HepG2 (cell line): ENCODE results near the gene TLE1. TPM values are rescaled to one million over a fixed set of nuclear protein-coding genes. Genes with fewer than 3 reads are reported as not detected.

Source experiments
- ATF5 ChIP-seq: sonication (generic); formaldehyde crosslinking; IDR thresholded peaks from 2 replicates; pipeline ENCODE4 v1.4.0; 2020; ENCODE audit warnings: mild to moderate bottlenecking, low read depth, missing genetic modification reagents
- FUBP1 ChIP-seq: sonication (generic); formaldehyde crosslinking; IDR thresholded peaks from 2 replicates; pipeline ENCODE4 v1.5.1; 2020; ENCODE audit warnings: missing genetic modification reagents, mild to moderate bottlenecking, borderline replicate concordance
- HNF1A ChIP-seq, 2 experiments: sonication (generic) in 1 of 2; formaldehyde crosslinking in 1 of 2; IDR thresholded peaks; 2 replicates each; pipeline versions ENCODE4 v1.4.0 to v1.6.1; 2016 to 2020; ENCODE audit warnings: borderline replicate concordance in 1 of 2, low read depth in 1 of 2, mild to moderate bottlenecking in 1 of 2, missing genetic modification reagents in 1 of 2
- IRF2 ChIP-seq: IDR thresholded peaks from 2 replicates; pipeline ENCODE4 v1.6.1; 2018; ENCODE audit warnings: missing genetic modification reagents, missing compliant biosample characterization
- KAT7 ChIP-seq: IDR thresholded peaks from 2 replicates; pipeline ENCODE4 v1.6.1; 2018; ENCODE audit warnings: borderline replicate concordance, missing compliant biosample characterization
- MATR3 ChIP-seq: sonication (generic); formaldehyde crosslinking; IDR thresholded peaks from 2 replicates; pipeline ENCODE4 v1.4.0; 2020; ENCODE audit warnings: missing genetic modification reagents
- MAZ ChIP-seq, 2 experiments: sonication (generic) in 1 of 2; formaldehyde crosslinking in 1 of 2; IDR thresholded peaks; 2 replicates each; pipeline versions ENCODE4 v1.5.0 to v1.6.1; 2012 to 2020; ENCODE audit warnings: low read depth in 2 of 2, mild to moderate bottlenecking in 2 of 2, borderline replicate concordance in 1 of 2, improper control_type of control experiment in 1 of 2, low read length in 1 of 2, missing genetic modification reagents in 1 of 2, moderate library complexity in 1 of 2
- RARA ChIP-seq: IDR thresholded peaks from 2 replicates; pipeline ENCODE4 v1.6.1; 2016; ENCODE audit warnings: missing genetic modification reagents, missing compliant biosample characterization
- RELA ChIP-seq: sonication (generic); formaldehyde crosslinking; IDR thresholded peaks from 2 replicates; pipeline ENCODE4 v1.4.0; 2020; ENCODE audit warnings: missing genetic modification reagents
- SMARCC2 ChIP-seq: fragments of 450-650 bp; IDR thresholded peaks from 2 replicates; pipeline ENCODE4 v1.6.1; 2017; ENCODE audit warnings: antibody characterized with exemption, mild to moderate bottlenecking
- TIGD3 ChIP-seq: sonication (generic); formaldehyde crosslinking; IDR thresholded peaks from 2 replicates; pipeline ENCODE4 v1.5.1; 2020; ENCODE audit warnings: mild to moderate bottlenecking, missing genetic modification reagents, borderline replicate concordance
- YEATS2 ChIP-seq: sonication (generic); formaldehyde crosslinking; IDR thresholded peaks from 2 replicates; pipeline ENCODE4 v1.4.0; 2020; ENCODE audit warnings: missing genetic modification reagents, borderline replicate concordance
- ZNF17 ChIP-seq: sonication (generic); formaldehyde crosslinking; IDR thresholded peaks from 2 replicates; pipeline ENCODE4 v1.5.0; 2020; ENCODE audit warnings: mild to moderate bottlenecking, missing genetic modification reagents
- ZNF180 ChIP-seq: sonication (generic); formaldehyde crosslinking; IDR thresholded peaks from 2 replicates; pipeline ENCODE4 v1.4.0; 2020; ENCODE audit warnings: low read depth, missing genetic modification reagents, borderline replicate concordance
- ZNF562 ChIP-seq: sonication (generic); formaldehyde crosslinking; IDR thresholded peaks from 2 replicates; pipeline ENCODE4 v1.8.0; 2022; ENCODE audit warnings: missing genetic modification reagents, borderline replicate concordance
- ZNF574 ChIP-seq: sonication (generic); formaldehyde crosslinking; IDR thresholded peaks from 2 replicates; pipeline ENCODE4 v1.4.0; 2020; ENCODE audit warnings: missing genetic modification reagents
- polyA plus RNA-seq, 8 experiments: library from polyadenylated mRNA; depleted of rRNA in 3 of 8; stranded (reverse) in 7 of 8; unstranded in 1 of 8; fragments of >200 nt; fragmentation: Illumina TruSeq in 4 of 8; extraction: Trizol in 4 of 8; gene quantifications; 2 replicates each; pipeline versions ENCODE4 v1.2.1 to v1.2.3, GENCODE V29; 2011 to 2016; ENCODE audit warnings: low read depth in 4 of 8, missing spikeins in 1 of 8, mixed read lengths in 1 of 8; ENCODE audit not compliant: insufficient read depth in 1 of 8
- total RNA-seq, 5 experiments: library from RNA; depleted of rRNA; stranded (reverse); fragments of >200 nt; fragmentation: Illumina TruSeq; extraction: Trizol; gene quantifications; 2 replicates each; pipeline ENCODE4 v1.2.3, GENCODE V29; 2016; ENCODE audit warnings: low read depth in 1 of 5

TLE1 gene
- total and polyA plus RNA-seq, 2 of the 13 experiments (the other 11 are each of a cell fraction or from before 2014, with no cell fraction given), result 35.9 to 109 TPM

- no peak; the same call in 1 of the 2 replicates for TF ChIP-seq ZNF574 (CRISPR knock-in tag)
- no peak for TF ChIP-seq ATF5 (CRISPR knock-in tag)
- no peak for TF ChIP-seq MATR3 (CRISPR knock-in tag)
- no peak for TF ChIP-seq SMARCC2
- peak; percentile 76 for TF ChIP-seq HNF1A (IDR thresholded peaks at IDR 0.05; ENCODE audit: low read depth)
- peak; percentile 92; the same call in 1 of the 2 replicates for TF ChIP-seq HNF1A (CRISPR knock-in tag; IDR thresholded peaks at IDR 0.05; ENCODE audit: borderline replicate concordance)
- no peak for TF ChIP-seq FUBP1 (CRISPR knock-in tag)
- TF ChIP-seq ZNF180, result no peak
- peak; percentile 31; the same call in 1 of the 2 replicates for TF ChIP-seq YEATS2
- TF ChIP-seq ZNF562 (CRISPR knock-in tag), result no peak
- no peak for TF ChIP-seq KAT7 (CRISPR knock-in tag)
- TF ChIP-seq RARA, result peak; percentile 93
- no peak for TF ChIP-seq RELA (CRISPR knock-in tag)
- no peak for TF ChIP-seq ZNF17 (CRISPR knock-in tag)
- no peak for TF ChIP-seq TIGD3 (CRISPR knock-in tag)
- peak; percentile 73; the same call in 1 of the 2 replicates for TF ChIP-seq IRF2 (CRISPR knock-in tag)
- TF ChIP-seq MAZ (IDR thresholded peaks at IDR 0.05; ENCODE audit: borderline replicate concordance, low read depth, low read length), result no peak
- TF ChIP-seq MAZ (CRISPR knock-in tag; IDR thresholded peaks at IDR 0.05; ENCODE audit: low read depth), result peak; percentile 41; the same call in 1 of the 2 replicates
Observed at GRCh38 chr9:81535542-81536241, 153.7 kb downstream of the TLE1 start (continued).
